Nephron progenitor cell (in vitro differentiated cells): ENCODE results near the gene AMIGO2.

Source experiments
- DNase-seq: peaks from one replicate; pipeline ENCODE4 v3.0.0; 2021
- H3K27ac Mint-ChIP-seq: 2 replicates; pipeline ENCODE4 v1.8.0; 2021; ENCODE audit warnings: mild to moderate bottlenecking, moderate library complexity, mixed read lengths
- H3K27me3 Mint-ChIP-seq: 2 replicates; pipeline ENCODE4 v1.8.0; 2021; ENCODE audit warnings: mild to moderate bottlenecking, low read depth, mixed read lengths; ENCODE audit not compliant: poor library complexity
- H3K36me3 Mint-ChIP-seq: 2 replicates; pipeline ENCODE4 v1.8.0; 2021; ENCODE audit warnings: low read depth, mixed read lengths
- H3K4me1 Mint-ChIP-seq: 2 replicates; pipeline ENCODE4 v1.8.0; 2021; ENCODE audit warnings: mixed read lengths
- H3K4me3 Mint-ChIP-seq: 2 replicates; pipeline ENCODE4 v1.8.0; 2021; ENCODE audit warnings: mild to moderate bottlenecking, moderate library complexity, mixed read lengths
- H3K9me3 Mint-ChIP-seq: 2 replicates; pipeline ENCODE4 v1.8.0; 2021; ENCODE audit warnings: mild to moderate bottlenecking, moderate library complexity, mixed read lengths
- CTCF ChIP-seq: fragments of 200-600 bp; sonication (generic); IDR thresholded peaks from 2 replicates; pipeline ENCODE4 v1.5.0; 2021; ENCODE audit warnings: antibody characterized with exemption

Gene AMIGO2

GRCh38 chr12:47070310-47070709, 9.4 kb downstream of the AMIGO2 start:
- no peak for TF ChIP-seq CTCF
- Mint-ChIP-seq H3K36me3 (no peaks in the 10 kb centered on the region), H3K27ac (no peak overlapping the region), H3K4me1 (peaks cover 20% of the 10 kb centered on the region), H3K27me3 (peaks cover 7% of the 10 kb centered on the region), H3K9me3 (no peaks in the 10 kb centered on the region), H3K4me3 (no peak overlapping the region)
- DNase-seq: no peak

GRCh38 chr12:47068539-47068938, 11.2 kb downstream of the AMIGO2 start:
- no peaks in the 10 kb centered on the region for H3K36me3 Mint-ChIP-seq
- peak overlapping the region; percentile 10 for H3K4me3 Mint-ChIP-seq
- peaks cover 20% of the 10 kb centered on the region for H3K4me1 Mint-ChIP-seq
- no peaks in the 10 kb centered on the region for H3K9me3 Mint-ChIP-seq
- no peak for DNase-seq
- peak overlapping the region; percentile 5 for H3K27ac Mint-ChIP-seq
- peaks cover 7% of the 10 kb centered on the region for H3K27me3 Mint-ChIP-seq
- TF ChIP-seq CTCF: no peak

GRCh38 chr12:47067771-47068431, 11.9 kb downstream of the AMIGO2 start:
- H3K9me3 Mint-ChIP-seq: peaks cover 5% of the 10 kb centered on the region
- peaks cover 20% of the 10 kb centered on the region for H3K4me1 Mint-ChIP-seq
- H3K27ac Mint-ChIP-seq: no peak overlapping the region
- H3K4me3 Mint-ChIP-seq: no peak overlapping the region
- no peaks in the 10 kb centered on the region for H3K36me3 Mint-ChIP-seq
- TF ChIP-seq CTCF: no peak
- peaks cover 7% of the 10 kb centered on the region for H3K27me3 Mint-ChIP-seq
- DNase-seq: no peak

GRCh38 chr12:47067176-47067575, 12.6 kb downstream of the AMIGO2 start:
- Mint-ChIP-seq H3K27ac (peak overlapping the region; percentile 1), H3K4me1 (peaks cover 20% of the 10 kb centered on the region), H3K36me3 (no peaks in the 10 kb centered on the region), H3K27me3 (peaks cover 7% of the 10 kb centered on the region), H3K4me3 (no peak overlapping the region), H3K9me3 (peaks cover 5% of the 10 kb centered on the region)
- no peak for DNase-seq
- no peak for TF ChIP-seq CTCF

DNA sequence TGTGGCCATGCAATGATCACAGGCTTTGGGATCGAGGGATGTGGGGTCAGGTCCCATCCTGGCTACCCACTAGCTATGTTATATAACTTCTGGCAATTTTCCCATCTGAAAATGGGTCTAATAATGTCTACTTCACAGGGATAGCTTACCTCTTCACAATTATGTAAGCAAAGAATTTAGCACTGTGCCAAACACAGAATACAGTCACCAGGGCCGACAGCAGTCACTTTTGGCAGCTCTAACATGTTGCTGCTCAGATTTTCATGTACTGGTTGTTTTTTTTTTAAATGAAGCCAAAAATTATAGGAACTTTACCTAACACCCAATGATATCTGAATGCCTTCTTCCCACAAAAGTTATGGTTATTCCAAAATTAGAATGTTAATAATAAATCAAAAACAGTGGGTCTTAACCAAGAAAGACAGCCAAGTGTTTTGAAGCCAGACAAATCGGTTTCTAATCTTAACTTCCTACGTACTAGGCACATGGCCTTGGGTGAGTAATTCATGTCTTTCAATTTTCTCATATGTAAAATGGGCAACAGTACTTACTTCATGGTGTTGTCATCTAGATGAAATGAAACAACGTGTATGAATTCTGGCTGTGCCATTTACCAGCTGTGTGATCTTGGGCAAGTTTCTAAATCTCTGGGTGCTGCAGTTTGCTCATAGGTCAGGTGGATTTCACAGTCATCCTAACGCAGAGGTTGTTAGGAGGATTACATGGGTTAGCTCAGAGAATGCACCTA, 13.3 kb downstream of the AMIGO2 start:
- Mint-ChIP-seq H3K36me3 (no peaks in the 10 kb centered on the region), H3K4me3 (no peak overlapping the region), H3K9me3 (peaks cover 10% of the 10 kb centered on the region), H3K27ac (no peak overlapping the region), H3K27me3 (peaks cover 7% of the 10 kb centered on the region), H3K4me1 (peaks cover 20% of the 10 kb centered on the region)
- TF ChIP-seq CTCF: no peak
- DNase-seq: no peak
